ENCODE data around the gene ENTPD6.

- no peak for TF ChIP-seq CTCF (IDR thresholded peaks at IDR 0.05; ENCODE audit: low read depth, low read length, poor library complexity, severe bottlenecking)
- no peak for TF ChIP-seq EZH2phosphoT487 (IDR thresholded peaks at IDR 0.05; ENCODE audit: borderline replicate concordance, low read length)
Observed at GRCh38 chr20:25225642-25226432, 30.3 kb downstream of the ENTPD6 start.

Data from DOHH2 (cell line).